Gastroesophageal sphincter (tissue), 3 donors: ENCODE results near the gene MIEN1.

Experiments
- CTCF ChIP-seq, 4 experiments: fragments of 200-600 bp in 2 of 4; fragments of 450-650 bp in 2 of 4; sonication (generic) in 1 of 4; IDR thresholded peaks; one replicate each; pipeline ENCODE4 v1.5.1; 2017 to 2019; ENCODE audit warnings: antibody characterized with exemption in 4 of 4, mild to moderate bottlenecking in 2 of 4, moderate library complexity in 2 of 4
- POLR2A ChIP-seq, 2 donors: fragments of 450-650 bp; IDR thresholded peaks; one replicate each; pipeline ENCODE4 v1.6.1; 2017; ENCODE audit warnings: antibody characterized with exemption in 2 of 2, mild to moderate bottlenecking in 2 of 2, moderate library complexity in 1 of 2
- POLR2AphosphoS5 ChIP-seq: sonication (generic); formaldehyde crosslinking; IDR thresholded peaks from one replicate; pipeline ENCODE4 v1.6.1; 2017; ENCODE audit warnings: antibody characterized with exemption

GRCh38 chr17:39730095-39730921, at the start of gene MIEN1:
- TF ChIP-seq CTCF (IDR thresholded peaks at IDR 0.05) = peak in 3 of 4 experiments; percentile 89 to 95 (median 93)
- peak; percentile 82 to 90 for TF ChIP-seq POLR2A (IDR thresholded peaks at IDR 0.05)
- peak; percentile 92 for TF ChIP-seq POLR2AphosphoS5
